Lung (tissue), 12 donors: Measurements from ENCODE around the gene TRIM22. TPM values are rescaled to one million over a fixed set of nuclear protein-coding genes. Genes with fewer than 3 reads are reported as not detected.

Experiments used
- ATAC-seq: fragments of 200-7000 bp; cut with Tn5 transposase; one replicate; pipeline ENCODE4 v1.9.1; 2020; ENCODE audit warnings: moderate number of reproducible peaks; ENCODE audit not compliant: insufficient read depth, low FRiP score
- DNase-seq, 3 donors: peaks; one replicate each; pipeline ENCODE4 v3.0.0-alpha.2; 2013 to 2017
- H3K27ac ChIP-seq, 2 donors: one replicate each; pipeline ENCODE4 v1.5.1; 2013; ENCODE audit warnings: mild to moderate bottlenecking in 2 of 2, moderate library complexity in 2 of 2, control low read depth in 1 of 2, inconsistent platforms in 1 of 2, low read depth in 1 of 2, low read length in 1 of 2
- H3K27me3 ChIP-seq, 3 donors: one replicate each; pipeline ENCODE4 v1.5.1; 2013; ENCODE audit warnings: low read length in 2 of 3; ENCODE audit not compliant: control insufficient read depth in 3 of 3, insufficient read depth in 3 of 3
- H3K36me3 ChIP-seq, 4 donors: one replicate each; pipeline ENCODE4 v1.5.1; 2013; ENCODE audit warnings: low read length in 4 of 4, mild to moderate bottlenecking in 1 of 4, moderate library complexity in 1 of 4; ENCODE audit not compliant: control insufficient read depth in 4 of 4, insufficient read depth in 4 of 4
- H3K4me1 ChIP-seq, 5 donors: one replicate each; pipeline ENCODE4 v1.5.1; 2013; ENCODE audit warnings: low read length in 5 of 5, mild to moderate bottlenecking in 2 of 5, moderate library complexity in 1 of 5; ENCODE audit not compliant: control insufficient read depth in 5 of 5, insufficient read depth in 5 of 5
- H3K4me3 ChIP-seq: one replicate; pipeline ENCODE4 v1.5.1; 2013; ENCODE audit warnings: mild to moderate bottlenecking, control low read depth, moderate library complexity
- H3K9ac ChIP-seq, 2 donors: one replicate each; pipeline ENCODE4 v1.5.1; 2013; ENCODE audit warnings: low read length in 2 of 2, control low read depth in 1 of 2; ENCODE audit not compliant: insufficient read depth in 1 of 2
- H3K9me3 ChIP-seq, 4 donors: one replicate each; pipeline ENCODE4 v1.5.1; 2013; ENCODE audit warnings: low read length in 3 of 4, mild to moderate bottlenecking in 1 of 4, moderate library complexity in 1 of 4; ENCODE audit not compliant: control insufficient read depth in 4 of 4, insufficient read depth in 3 of 4
- WGBS, 2 donors: extraction: QIAGEN DNeasy Blood & Tissue Kit; methylation state at CpG; one replicate each; pipeline ENCODE4 v1.1.7; 2013; 5-methylcytosine and 5-hydroxymethylcytosine counted together
- polyA plus RNA-seq, 2 donors: library from polyadenylated mRNA; stranded (reverse); fragments of 200-250 nt; gene quantifications; one replicate each; pipeline ENCODE4 v1.2.1, GENCODE V29; 2013
- total RNA-seq, 2 donors: library from RNA; depleted of rRNA in 1 of 2; stranded (reverse); fragments of >200 nt in 1 of 2; gene quantifications; one replicate each; pipeline ENCODE4 v1.2.1, GENCODE V29; 2014 to 2021
- TF ChIP-seq, protein P1 (sequence below): IDR thresholded peaks from 2 replicates; pipeline ENCODE4 v1.5.1; 2012; ENCODE audit warnings: mild to moderate bottlenecking; ENCODE audit errors: control extremely low read depth, extremely low read depth
- donor health status: control.
- donor health status: control.
- donor health status: Bipolar disorder and iron deficiency.
- donor health status: healthy.
- donor health status: DM: yes; HTN: yes; CAD: no.

TRIM22 gene
- total and polyA plus RNA-seq, 4 donors: 59.0 to 173 (median 118) TPM

- Histone ChIP-seq H3K36me3 (no peaks in the 10 kb centered on the region), H3K27ac (no peak overlapping the region), H3K27me3 (no peaks in the 10 kb centered on the region), H3K9ac (no peak overlapping the region), H3K9me3 (no peaks in the 10 kb centered on the region), H3K4me1 (no peaks in the 10 kb centered on the region), H3K4me3 (no peak overlapping the region)
- TF ChIP-seq, protein P1, sequence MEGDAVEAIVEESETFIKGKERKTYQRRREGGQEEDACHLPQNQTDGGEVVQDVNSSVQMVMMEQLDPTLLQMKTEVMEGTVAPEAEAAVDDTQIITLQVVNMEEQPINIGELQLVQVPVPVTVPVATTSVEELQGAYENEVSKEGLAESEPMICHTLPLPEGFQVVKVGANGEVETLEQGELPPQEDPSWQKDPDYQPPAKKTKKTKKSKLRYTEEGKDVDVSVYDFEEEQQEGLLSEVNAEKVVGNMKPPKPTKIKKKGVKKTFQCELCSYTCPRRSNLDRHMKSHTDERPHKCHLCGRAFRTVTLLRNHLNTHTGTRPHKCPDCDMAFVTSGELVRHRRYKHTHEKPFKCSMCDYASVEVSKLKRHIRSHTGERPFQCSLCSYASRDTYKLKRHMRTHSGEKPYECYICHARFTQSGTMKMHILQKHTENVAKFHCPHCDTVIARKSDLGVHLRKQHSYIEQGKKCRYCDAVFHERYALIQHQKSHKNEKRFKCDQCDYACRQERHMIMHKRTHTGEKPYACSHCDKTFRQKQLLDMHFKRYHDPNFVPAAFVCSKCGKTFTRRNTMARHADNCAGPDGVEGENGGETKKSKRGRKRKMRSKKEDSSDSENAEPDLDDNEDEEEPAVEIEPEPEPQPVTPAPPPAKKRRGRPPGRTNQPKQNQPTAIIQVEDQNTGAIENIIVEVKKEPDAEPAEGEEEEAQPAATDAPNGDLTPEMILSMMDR: no peak
- 95 to 97% methylated on average over 1 of the region's 1 CpG for WGBS, 2 donors
- no peak for ATAC-seq
- no peak for DNase-seq
Measured at GRCh38 chr11:5727691-5728090, 38.1 kb downstream of the TRIM22 start.

DNA sequence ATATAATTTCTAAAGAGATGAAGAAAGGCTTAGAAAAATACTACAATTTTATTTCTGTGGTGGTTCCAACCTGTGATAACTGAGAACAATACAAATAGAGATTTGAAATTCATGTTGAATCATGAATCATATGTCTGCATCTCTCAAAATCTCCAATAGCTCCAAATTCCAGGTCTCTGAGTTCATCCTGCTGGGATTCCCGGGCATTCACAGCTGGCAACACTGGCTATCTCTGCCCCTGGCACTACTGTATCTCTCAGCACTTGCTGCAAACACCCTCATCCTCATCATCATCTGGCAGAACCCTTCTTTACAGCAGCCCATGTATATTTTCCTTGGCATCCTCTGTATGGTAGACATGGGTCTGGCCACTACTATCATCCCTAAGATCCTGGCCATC lies 46.8 kb downstream of the TRIM22 start, which contains the start of gene OR56B1:
Gene OR56B1, plus strand, starts transcription at position 53 of the 400 bp plus-strand sequence. Its CDS starts 69 bp downstream, at position 122.
- no peak within 1 kb of the TSS for H3K27ac ChIP-seq
- H3K9me3 ChIP-seq: peaks cover 0 to 2% (median 1%) of the 10 kb centered on the region in 4 donors
- 92 to 96% methylated on average over 1 of the region's 1 CpG for WGBS, 2 donors
- no peak within 1 kb of the TSS for H3K4me3 ChIP-seq
- TF ChIP-seq, protein P1: no peak
- H3K4me1 ChIP-seq: no peaks in the 10 kb centered on the region
- H3K27me3 ChIP-seq: no peaks in the 10 kb centered on the region
- DNase-seq (no peak), ATAC-seq (no peak)
- no peaks in the 10 kb centered on the region for H3K36me3 ChIP-seq
- H3K9ac ChIP-seq: no peak within 1 kb of the TSS

DNA sequence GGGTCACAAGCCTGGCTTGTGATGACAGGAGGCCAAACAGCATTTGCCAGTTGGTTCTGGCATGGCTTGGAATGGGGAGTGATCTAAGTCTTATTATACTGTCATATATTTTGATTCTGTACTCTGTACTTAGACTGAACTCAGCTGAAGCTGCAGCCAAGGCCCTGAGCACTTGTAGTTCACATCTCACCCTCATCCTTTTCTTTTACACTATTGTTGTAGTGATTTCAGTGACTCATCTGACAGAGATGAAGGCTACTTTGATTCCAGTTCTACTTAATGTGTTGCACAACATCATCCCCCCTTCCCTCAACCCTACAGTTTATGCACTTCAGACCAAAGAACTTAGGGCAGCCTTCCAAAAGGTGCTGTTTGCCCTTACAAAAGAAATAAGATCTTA lies 47.5 kb downstream of the TRIM22 start:
- H3K9ac ChIP-seq: no peak overlapping the region
- peaks cover 0 to 6% (median 1%) of the 10 kb centered on the region in 4 donors for H3K9me3 ChIP-seq
- peak in 1 of 3 donors; percentile 4 for DNase-seq
- H3K27me3 ChIP-seq: no peaks in the 10 kb centered on the region
- no peak for ATAC-seq
- H3K36me3 ChIP-seq: no peaks in the 10 kb centered on the region
- no peak overlapping the region for H3K4me3 ChIP-seq
- H3K27ac ChIP-seq: no peak overlapping the region
- TF ChIP-seq, protein P1: no peak
- no peaks in the 10 kb centered on the region for H3K4me1 ChIP-seq
